Measurements from ENCODE around the gene LRRC53. TPM values are rescaled to one million over a fixed set of nuclear protein-coding genes. Genes with fewer than 3 reads are reported as not detected.

Gene LRRC53
- total RNA-seq, 2 experiments from 2014 or later, result not detected

DNA sequence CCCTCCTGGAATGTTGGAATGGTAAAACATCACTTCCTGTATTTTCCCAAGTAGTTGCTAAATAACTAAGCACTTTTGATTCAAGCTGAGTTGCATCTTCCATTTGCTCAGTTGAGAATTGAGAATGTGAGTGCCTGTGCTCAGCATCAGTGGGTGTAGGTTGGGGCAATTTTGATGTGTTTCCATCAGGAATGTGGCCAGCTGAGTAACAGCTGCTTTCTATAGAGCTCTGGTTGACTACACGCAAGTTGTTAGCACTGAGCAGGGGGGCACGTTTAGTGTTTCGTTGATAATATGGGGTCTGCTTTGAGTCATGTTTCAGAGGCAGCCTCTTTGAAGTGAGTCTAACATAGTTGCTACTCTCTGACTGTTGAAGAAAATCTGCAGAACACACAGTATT is 41.5 kb downstream of the LRRC53 start:
- no peak overlapping the region for H3K27ac Mint-ChIP-seq
- H3K4me3 Mint-ChIP-seq, result no peak overlapping the region
- H3K27me3 Mint-ChIP-seq, result peaks cover 4% of the 10 kb centered on the region
- no peaks in the 10 kb centered on the region for H3K36me3 Mint-ChIP-seq
- no peaks in the 10 kb centered on the region for H3K4me1 Mint-ChIP-seq
- H3K9me3 Mint-ChIP-seq, result no peaks in the 10 kb centered on the region
- DNase-seq, result no peak

DNA sequence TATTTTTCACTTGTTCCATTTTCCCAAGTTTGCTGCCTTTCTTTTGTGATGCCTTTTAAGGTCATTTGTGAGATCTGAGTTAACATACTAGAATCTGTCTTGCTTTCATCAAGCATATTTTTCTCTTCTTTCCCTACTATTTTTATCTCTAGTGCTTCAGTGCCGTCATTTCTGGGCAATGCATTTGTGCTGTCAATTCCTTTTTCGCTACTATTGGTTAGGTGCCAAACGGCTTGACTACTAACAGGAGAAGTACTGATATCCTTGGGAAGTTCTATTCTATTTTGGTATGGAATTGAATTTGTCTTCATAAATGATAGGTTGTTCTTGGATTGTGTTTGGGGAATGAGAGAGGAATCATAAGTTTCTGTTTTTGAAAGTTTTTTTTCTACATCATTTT is 42.2 kb downstream of the LRRC53 start:
- no peak for DNase-seq
- H3K4me3 Mint-ChIP-seq, result no peak overlapping the region
- H3K9me3 Mint-ChIP-seq, result no peaks in the 10 kb centered on the region
- peaks cover 4% of the 10 kb centered on the region for H3K27me3 Mint-ChIP-seq
- no peaks in the 10 kb centered on the region for H3K36me3 Mint-ChIP-seq
- H3K4me1 Mint-ChIP-seq, result no peaks in the 10 kb centered on the region
- no peak overlapping the region for H3K27ac Mint-ChIP-seq

DNA sequence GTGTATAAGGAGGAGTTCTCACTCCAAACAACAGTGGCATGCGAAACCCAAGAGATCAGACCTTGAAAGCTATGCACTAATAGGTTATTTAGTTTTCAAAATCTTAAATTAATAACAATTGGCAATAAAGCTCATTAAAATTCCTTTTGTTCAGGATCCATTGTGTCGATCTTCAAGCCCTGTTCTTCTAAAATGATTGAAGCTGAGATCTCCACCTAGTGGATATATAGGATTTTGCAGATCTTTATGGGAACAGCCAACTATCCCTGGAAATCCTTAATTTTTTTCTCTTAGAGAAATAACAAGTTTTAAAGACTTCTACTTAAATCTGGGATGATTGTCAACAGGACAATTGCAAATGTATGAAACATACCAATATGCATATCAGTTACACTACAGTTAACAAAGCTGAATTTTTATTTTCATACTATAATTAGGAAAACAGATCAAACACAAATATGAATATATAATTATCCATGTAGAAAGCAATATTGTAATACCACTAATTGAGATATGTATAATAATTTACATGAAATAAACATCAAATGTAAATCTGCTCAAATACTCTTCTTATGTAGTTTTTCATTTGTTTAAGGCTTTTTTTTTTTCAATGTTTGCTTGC is 43.3 kb downstream of the LRRC53 start:
- Mint-ChIP-seq H3K4me1 (no peaks in the 10 kb centered on the region), H3K36me3 (no peaks in the 10 kb centered on the region), H3K9me3 (no peaks in the 10 kb centered on the region), H3K4me3 (no peak overlapping the region), H3K27ac (no peak overlapping the region), H3K27me3 (peaks cover 4% of the 10 kb centered on the region)
- DNase-seq, result no peak

DNA sequence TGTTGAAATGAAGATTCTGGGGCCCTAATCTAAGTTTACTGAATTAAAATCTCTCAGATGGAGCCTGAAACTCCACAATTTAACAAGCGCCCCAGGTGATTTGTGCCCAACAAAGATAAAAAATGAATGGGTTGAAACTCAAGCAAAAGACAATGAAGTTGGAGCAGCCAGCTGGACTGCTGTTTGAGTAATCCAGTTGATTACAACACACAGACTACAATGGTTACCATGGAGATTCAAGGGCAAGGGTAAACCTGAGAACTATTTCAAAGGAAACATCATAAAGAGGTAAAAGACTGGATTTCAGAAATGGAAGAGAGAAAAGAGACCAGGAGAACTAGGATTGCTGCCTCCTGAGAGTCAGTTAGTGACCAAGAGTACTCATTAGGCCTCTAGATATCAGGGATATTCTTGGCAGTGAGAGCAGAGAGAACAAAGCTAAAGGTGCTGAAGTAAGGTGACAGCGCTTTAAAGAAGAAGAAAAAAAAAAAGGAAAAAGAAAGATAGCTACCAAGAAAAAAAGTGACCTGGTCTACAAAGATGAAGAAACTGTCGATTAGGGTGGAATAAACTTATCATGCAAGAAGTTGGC is 44.5 kb downstream of the LRRC53 start:
- DNase-seq, result no peak
- H3K27me3 Mint-ChIP-seq, result peaks cover 4% of the 10 kb centered on the region
- H3K4me3 Mint-ChIP-seq, result no peak overlapping the region
- no peaks in the 10 kb centered on the region for H3K9me3 Mint-ChIP-seq
- H3K27ac Mint-ChIP-seq, result no peak overlapping the region
- no peaks in the 10 kb centered on the region for H3K4me1 Mint-ChIP-seq
- no peaks in the 10 kb centered on the region for H3K36me3 Mint-ChIP-seq

DNA sequence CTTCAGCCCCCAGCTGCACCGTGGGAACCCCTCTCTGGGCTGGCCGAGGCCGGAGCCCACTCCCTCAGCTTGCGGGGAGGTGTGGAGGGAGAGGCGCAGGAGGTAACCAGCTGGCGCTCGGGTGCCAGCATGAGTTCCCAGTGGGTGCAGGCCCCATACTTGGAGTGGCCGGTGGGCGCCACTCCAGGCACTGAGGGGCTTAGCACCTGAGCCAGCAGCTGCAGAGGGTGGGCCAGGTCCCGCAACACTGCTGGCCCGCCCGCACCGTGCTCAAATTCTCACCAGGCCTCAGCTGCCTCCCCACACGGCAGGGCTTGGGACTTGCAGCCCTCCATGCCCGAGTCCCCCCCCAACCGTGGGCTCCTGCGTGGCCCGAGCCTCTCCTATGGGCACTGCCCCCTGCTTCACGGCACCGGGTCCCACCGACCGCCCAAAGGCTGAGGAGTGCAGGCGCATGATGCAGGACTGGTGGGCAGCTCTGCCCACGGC is 47.2 kb downstream of the LRRC53 start:
- Mint-ChIP-seq H3K9me3 (no peaks in the 10 kb centered on the region), H3K4me1 (no peaks in the 10 kb centered on the region), H3K36me3 (no peaks in the 10 kb centered on the region), H3K27me3 (peaks cover 4% of the 10 kb centered on the region), H3K27ac (no peak overlapping the region), H3K4me3 (no peak overlapping the region)
- DNase-seq, result no peak

DNA sequence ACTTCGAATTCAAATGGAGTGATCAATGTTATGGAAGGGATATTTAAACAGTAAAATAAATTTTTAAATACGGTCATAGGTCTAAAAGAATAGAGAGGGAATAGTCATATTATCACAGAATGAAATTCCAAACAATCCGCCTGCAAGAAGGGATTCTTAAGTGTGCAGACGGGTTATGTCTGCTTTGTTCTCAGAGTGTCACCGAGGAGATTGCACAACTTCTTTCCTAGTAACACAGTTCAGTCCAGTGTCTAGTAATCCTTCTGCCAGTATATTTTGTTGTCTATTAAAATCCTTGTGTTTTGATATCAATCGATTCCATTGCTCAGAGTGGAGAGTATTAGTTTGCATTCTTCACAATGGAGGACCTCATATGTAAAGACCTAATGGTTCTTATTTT is 48.4 kb downstream of the LRRC53 start:
- H3K27ac Mint-ChIP-seq, result no peak overlapping the region
- no peaks in the 10 kb centered on the region for H3K4me1 Mint-ChIP-seq
- H3K36me3 Mint-ChIP-seq, result no peaks in the 10 kb centered on the region
- no peak for DNase-seq
- H3K27me3 Mint-ChIP-seq, result peaks cover 4% of the 10 kb centered on the region
- H3K9me3 Mint-ChIP-seq, result no peaks in the 10 kb centered on the region
- no peak overlapping the region for H3K4me3 Mint-ChIP-seq

DNA sequence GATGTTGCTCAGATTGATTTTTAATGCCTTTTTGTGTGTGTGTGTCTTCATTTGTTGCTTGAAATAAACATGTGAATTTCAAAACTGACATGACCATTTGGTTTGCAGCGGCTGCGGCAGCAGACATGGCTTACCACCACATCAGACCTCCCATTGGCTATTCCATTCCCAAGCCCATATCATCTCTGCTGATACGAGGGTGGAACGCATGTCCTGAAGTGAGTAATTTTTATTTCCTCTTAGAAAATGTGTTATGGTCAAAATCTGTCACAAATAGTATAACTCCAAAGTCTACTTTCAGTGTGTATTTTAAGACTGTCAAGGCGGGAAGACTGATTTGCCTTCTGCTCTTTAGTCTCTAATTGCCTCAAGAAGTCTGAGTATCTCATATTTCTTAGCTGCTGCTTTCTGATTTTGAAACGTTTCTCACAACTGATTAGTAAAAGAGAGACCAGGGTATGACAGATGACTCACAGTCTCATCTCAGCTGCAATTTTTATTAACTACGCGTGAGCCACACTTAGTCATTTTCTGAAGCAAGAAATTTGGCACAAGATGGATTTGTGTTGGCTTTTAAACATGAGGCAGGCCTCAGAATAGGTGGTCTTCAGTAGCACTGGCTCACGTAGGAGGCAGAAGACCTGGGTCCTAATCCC is 49.0 kb downstream of the LRRC53 start:
- Mint-ChIP-seq H3K9me3 (no peaks in the 10 kb centered on the region), H3K36me3 (no peaks in the 10 kb centered on the region), H3K27ac (no peak overlapping the region), H3K27me3 (peaks cover 4% of the 10 kb centered on the region), H3K4me1 (no peaks in the 10 kb centered on the region), H3K4me3 (no peak overlapping the region)
- DNase-seq, result no peak

DNA sequence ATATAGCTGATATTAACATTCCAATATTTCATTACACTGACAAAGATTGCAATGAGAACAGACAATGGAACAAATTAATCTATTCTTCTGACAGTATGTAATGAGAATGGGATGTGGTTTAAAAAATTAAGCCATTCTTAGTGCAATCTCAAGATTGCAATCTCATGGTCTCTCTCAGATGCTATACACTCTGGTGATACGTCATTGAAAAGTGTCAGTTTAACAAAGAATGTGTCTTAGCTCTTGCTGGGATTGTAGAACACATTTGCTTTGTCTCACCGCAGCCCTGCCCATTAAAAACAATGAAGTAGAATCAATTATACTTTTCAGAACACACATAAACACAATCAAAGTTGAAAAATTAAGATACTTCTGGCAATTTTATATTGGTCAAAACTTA is 55.2 kb downstream of the LRRC53 start:
- Mint-ChIP-seq H3K4me1 (no peaks in the 10 kb centered on the region), H3K9me3 (peaks cover 2% of the 10 kb centered on the region), H3K27ac (no peak overlapping the region)

DNA sequence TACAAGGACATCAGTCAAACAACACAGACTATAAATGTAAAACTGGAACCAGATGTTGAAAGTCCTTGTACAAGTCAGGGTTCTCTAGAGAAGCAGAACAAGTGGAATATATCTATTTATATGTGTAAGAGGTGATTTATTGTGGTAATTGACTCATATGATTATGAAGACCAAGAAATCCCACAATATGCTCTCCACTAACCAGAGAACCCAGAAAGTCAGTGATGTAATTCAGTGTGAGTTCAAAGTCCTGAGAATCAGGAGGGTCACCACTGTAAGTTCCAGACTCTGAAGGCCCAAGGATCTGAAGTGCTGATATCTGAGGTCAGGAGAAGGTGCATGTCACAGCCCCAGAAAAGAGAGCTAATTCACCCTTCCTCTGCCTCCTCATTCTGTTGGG is 57.0 kb downstream of the LRRC53 start:
- Mint-ChIP-seq H3K4me3 (no peak overlapping the region), H3K4me1 (no peaks in the 10 kb centered on the region), H3K36me3 (no peaks in the 10 kb centered on the region), H3K9me3 (peaks cover 2% of the 10 kb centered on the region), H3K27ac (no peak overlapping the region), H3K27me3 (no peaks in the 10 kb centered on the region)
- DNase-seq, result no peak

More for the DNA sequence above, 55.2 kb downstream of the LRRC53 start:
- no peak overlapping the region for H3K4me3 Mint-ChIP-seq
- no peaks in the 10 kb centered on the region for H3K36me3 Mint-ChIP-seq
- DNase-seq, result no peak
- no peaks in the 10 kb centered on the region for H3K27me3 Mint-ChIP-seq

DNA sequence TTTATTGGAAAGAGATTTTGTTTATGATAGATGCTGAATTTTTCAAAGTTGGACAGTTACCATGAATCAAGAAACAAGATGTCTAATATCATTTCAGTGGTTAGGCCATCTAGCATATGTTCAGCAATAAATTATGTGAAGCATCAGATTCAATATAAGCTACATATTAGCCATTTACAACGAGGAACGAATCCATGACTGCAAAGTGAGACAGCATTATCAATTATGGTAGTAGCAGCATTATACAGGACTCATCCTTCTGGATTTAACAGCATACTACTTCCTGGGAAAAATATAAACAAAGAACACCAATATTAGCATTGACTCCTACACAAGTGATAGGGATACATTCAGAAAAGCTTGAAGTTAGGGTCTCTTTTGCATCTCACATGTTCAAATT is 59.1 kb downstream of the LRRC53 start:
- no peak overlapping the region for H3K27ac Mint-ChIP-seq
- H3K36me3 Mint-ChIP-seq, result no peaks in the 10 kb centered on the region
- no peak overlapping the region for H3K4me3 Mint-ChIP-seq
- peaks cover 4% of the 10 kb centered on the region for H3K9me3 Mint-ChIP-seq
- no peaks in the 10 kb centered on the region for H3K27me3 Mint-ChIP-seq
- no peak for DNase-seq
- no peaks in the 10 kb centered on the region for H3K4me1 Mint-ChIP-seq

DNA sequence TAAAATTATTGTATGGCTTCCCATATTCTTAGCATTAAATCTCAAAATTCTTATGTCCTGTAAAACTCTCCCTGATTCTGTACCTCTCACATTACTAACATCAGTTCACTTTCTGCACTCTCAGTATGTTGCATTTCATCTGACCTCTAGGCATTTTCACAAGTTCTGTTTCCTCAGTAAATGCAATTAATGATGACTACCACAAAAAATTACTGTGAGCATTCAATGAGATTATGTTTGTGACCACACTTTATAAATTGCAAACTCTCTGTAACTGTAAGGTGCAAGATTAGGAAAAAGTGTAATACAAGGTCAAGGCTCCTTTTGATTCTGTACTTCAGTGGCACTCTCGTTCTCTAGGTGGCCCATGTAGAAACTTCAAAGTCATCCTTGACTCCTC is 60.4 kb downstream of the LRRC53 start:
- Mint-ChIP-seq H3K4me1 (no peaks in the 10 kb centered on the region), H3K27ac (no peak overlapping the region), H3K27me3 (no peaks in the 10 kb centered on the region), H3K9me3 (peaks cover 4% of the 10 kb centered on the region), H3K36me3 (no peaks in the 10 kb centered on the region), H3K4me3 (no peak overlapping the region)
- no peak for DNase-seq

DNA sequence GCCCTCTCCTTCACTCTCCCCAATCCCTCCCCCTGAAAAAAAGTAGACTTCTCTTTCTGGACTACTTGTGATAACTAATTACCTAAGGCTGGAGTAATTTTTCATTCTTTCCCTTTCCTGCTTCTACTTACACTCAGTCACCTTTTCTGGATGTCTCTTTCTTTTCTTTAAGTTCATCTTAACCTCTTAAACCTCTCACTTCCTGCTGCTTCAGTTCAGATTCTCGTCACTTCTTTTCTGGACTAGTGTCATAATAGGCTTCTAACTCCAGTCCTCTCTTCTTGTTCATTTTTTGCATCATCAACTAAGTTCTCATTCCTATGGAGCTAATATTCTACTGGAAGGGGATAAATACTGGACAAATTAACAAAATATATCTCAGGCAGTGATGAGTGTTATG is 75.4 kb downstream of the LRRC53 start:
- Mint-ChIP-seq H3K4me3 (no peak overlapping the region), H3K36me3 (no peaks in the 10 kb centered on the region), H3K27ac (no peak overlapping the region), H3K27me3 (no peaks in the 10 kb centered on the region), H3K9me3 (no peaks in the 10 kb centered on the region), H3K4me1 (no peaks in the 10 kb centered on the region)
- no peak for DNase-seq

DNA sequence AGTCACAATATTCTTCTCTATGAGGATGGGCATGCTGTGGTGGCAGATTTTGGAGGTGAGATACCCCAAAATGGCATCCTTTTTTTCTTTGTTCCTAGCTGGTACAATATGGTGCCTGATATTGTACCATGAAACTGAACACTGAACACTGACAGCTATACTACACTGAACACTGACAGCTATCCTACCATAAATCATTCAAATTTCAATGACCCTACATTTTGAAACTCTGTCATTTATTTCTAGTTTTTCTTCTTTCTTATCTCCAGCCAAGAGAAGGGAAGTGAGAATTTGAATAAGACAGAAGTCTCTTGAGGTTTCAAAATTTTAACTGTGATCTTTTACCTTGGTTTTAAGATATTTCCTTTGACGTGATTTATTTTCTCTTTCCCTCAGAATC is 76.3 kb downstream of the LRRC53 start:
- no peaks in the 10 kb centered on the region for H3K36me3 Mint-ChIP-seq
- no peaks in the 10 kb centered on the region for H3K4me1 Mint-ChIP-seq
- DNase-seq, result no peak
- no peak overlapping the region for H3K27ac Mint-ChIP-seq
- no peaks in the 10 kb centered on the region for H3K27me3 Mint-ChIP-seq
- H3K4me3 Mint-ChIP-seq, result no peak overlapping the region
- no peaks in the 10 kb centered on the region for H3K9me3 Mint-ChIP-seq

DNA sequence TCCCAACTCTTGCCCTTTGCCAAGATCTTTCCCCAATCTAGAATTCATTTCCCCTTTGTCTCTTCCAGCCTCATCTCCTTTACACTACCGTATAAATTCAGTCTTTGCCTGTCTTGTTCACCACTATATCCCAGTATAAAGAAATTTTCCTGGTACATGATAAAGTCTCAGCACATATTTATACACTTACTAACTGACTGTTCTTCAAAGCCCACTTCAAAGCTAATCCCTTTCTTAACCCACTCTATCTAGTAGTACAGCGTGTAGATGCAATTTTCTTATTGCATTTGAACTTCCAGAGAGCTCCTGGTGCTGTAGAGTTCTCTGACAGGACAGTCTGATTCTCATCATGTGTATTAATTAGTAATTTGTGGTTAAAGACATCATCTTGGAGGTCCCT is 78.1 kb downstream of the LRRC53 start:
- H3K27ac Mint-ChIP-seq, result no peak overlapping the region
- no peaks in the 10 kb centered on the region for H3K4me1 Mint-ChIP-seq
- H3K4me3 Mint-ChIP-seq, result no peak overlapping the region
- DNase-seq, result no peak
- no peaks in the 10 kb centered on the region for H3K36me3 Mint-ChIP-seq
- H3K9me3 Mint-ChIP-seq, result no peaks in the 10 kb centered on the region
- H3K27me3 Mint-ChIP-seq, result no peaks in the 10 kb centered on the region

DNA sequence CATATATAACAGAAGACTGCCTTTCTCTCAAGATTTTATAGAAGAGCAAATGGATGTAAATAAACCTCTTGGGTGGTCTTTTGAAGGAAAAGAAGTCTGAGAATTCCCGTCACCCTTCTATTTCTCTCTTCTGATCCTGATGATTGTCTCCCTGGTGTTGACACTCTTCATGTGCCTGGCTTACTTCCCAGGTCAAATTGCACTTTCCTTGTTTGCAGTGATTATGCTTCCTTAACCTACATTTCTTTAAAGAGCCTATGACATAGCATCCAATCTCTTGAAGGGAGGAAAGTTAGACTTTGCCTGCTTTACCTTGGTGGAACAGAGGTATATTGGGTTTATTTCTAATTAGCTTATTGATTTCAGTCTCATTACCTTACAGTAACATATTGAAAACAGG is 80.1 kb downstream of the LRRC53 start:
- Mint-ChIP-seq H3K4me1 (no peaks in the 10 kb centered on the region), H3K36me3 (no peaks in the 10 kb centered on the region), H3K9me3 (no peaks in the 10 kb centered on the region), H3K4me3 (no peak overlapping the region), H3K27ac (no peak overlapping the region), H3K27me3 (no peaks in the 10 kb centered on the region)
- DNase-seq, result no peak

DNA sequence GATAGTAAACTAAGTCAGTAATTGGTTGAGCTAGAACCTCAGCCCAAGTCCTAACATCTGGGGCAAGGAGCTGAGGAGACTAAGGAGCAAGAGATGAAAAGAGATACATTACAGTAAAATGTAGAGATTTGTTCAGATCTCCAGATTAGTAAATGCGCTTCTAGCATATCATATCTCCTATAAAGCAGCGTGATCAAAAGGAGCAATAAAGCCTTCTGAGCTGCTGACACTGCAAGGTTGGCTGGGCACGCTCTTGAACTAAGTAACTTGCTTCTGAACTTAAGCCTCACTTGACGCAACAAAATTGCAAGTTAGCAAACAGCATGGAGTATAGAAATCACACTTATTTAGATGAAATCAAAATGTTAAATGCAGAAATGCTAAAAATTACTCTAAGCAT is 80.9 kb downstream of the LRRC53 start:
- H3K27ac Mint-ChIP-seq, result no peak overlapping the region
- no peaks in the 10 kb centered on the region for H3K27me3 Mint-ChIP-seq
- H3K4me1 Mint-ChIP-seq, result no peaks in the 10 kb centered on the region
- no peak for DNase-seq
- no peak overlapping the region for H3K4me3 Mint-ChIP-seq
- H3K9me3 Mint-ChIP-seq, result no peaks in the 10 kb centered on the region
- no peaks in the 10 kb centered on the region for H3K36me3 Mint-ChIP-seq

Measured in activated naive CD8-positive, alpha-beta T cell treated with anti-CD3 and anti-CD28 coated beads for 36 hours (primary cell).